GM23248 (cell line): ENCODE results near the gene LEKR1. TPM values are rescaled to one million over a fixed set of nuclear protein-coding genes. Genes with fewer than 3 reads are reported as not detected.
A peak's percentile ranks its signal among the peaks of the same experiment; 100 is the strongest.

Experiments used
- DNase-seq: peaks from one replicate; pipeline ENCODE4 v3.0.0-alpha.2; 2015
- H2AFZ ChIP-seq: fragments of 200-600 bp; sonication (generic); 2 replicates; pipeline ENCODE4 v1.6.1; 2016; ENCODE audit warnings: antibody characterized with exemption
- H3F3A ChIP-seq: fragments of 200-600 bp; sonication (generic); 2 replicates; pipeline ENCODE4 v1.6.1; 2016; ENCODE audit warnings: mild to moderate bottlenecking, antibody characterized with exemption, mixed run types; ENCODE audit not compliant: insufficient read depth
- H3K27ac ChIP-seq: fragments of 200-600 bp; sonication (generic); 2 replicates; pipeline ENCODE4 v1.5.1; 2016; ENCODE audit warnings: mild to moderate bottlenecking
- H3K27me3 ChIP-seq: fragments of 200-600 bp; sonication (generic); replicated peaks from 2 replicates; pipeline ENCODE4 v1.6.1; 2016; ENCODE audit warnings: mild to moderate bottlenecking; ENCODE audit not compliant: insufficient read depth
- H3K36me3 ChIP-seq: fragments of 200-600 bp; sonication (generic); 2 replicates; pipeline ENCODE4 v1.6.1; 2016; ENCODE audit warnings: low read depth, mild to moderate bottlenecking
- H3K4me1 ChIP-seq: fragments of 200-600 bp; sonication (generic); 2 replicates; pipeline ENCODE4 v1.6.1; 2016; ENCODE audit warnings: mild to moderate bottlenecking; ENCODE audit not compliant: insufficient read depth
- H3K4me2 ChIP-seq: fragments of 200-600 bp; sonication (generic); one replicate; pipeline ENCODE4 v1.6.1; 2016; ENCODE audit warnings: mild to moderate bottlenecking; ENCODE audit not compliant: unreplicated experiment
- H3K4me3 ChIP-seq: fragments of 200-600 bp; sonication (generic); 2 replicates; pipeline ENCODE4 v1.5.1; 2016; ENCODE audit warnings: mild to moderate bottlenecking
- H3K79me2 ChIP-seq: fragments of 200-600 bp; sonication (generic); 2 replicates; pipeline ENCODE4 v1.6.1; 2016; ENCODE audit warnings: mild to moderate bottlenecking; ENCODE audit not compliant: insufficient read depth
- H3K9ac ChIP-seq: fragments of 200-600 bp; sonication (generic); 2 replicates; pipeline ENCODE4 v1.6.1; 2016; ENCODE audit warnings: mild to moderate bottlenecking
- H3K9me2 ChIP-seq: fragments of 200-600 bp; sonication (generic); 2 replicates; pipeline ENCODE4 v1.6.1; 2016; ENCODE audit warnings: mixed run types, mild to moderate bottlenecking, moderate library complexity; ENCODE audit not compliant: insufficient read depth
- H3K9me3 ChIP-seq: fragments of 200-600 bp; sonication (generic); one replicate; pipeline ENCODE4 v1.6.1; 2017; ENCODE audit warnings: low read depth
- H4K20me1 ChIP-seq: fragments of 200-600 bp; sonication (generic); 2 replicates; pipeline ENCODE4 v1.6.0; 2016; ENCODE audit not compliant: insufficient read depth
- EZH2 ChIP-seq: fragments of 200-600 bp; sonication (generic); IDR thresholded peaks from 2 replicates; pipeline ENCODE4 v1.6.1; 2018; ENCODE audit warnings: antibody characterized with exemption, mild to moderate bottlenecking; ENCODE audit not compliant: insufficient read depth, poor library complexity, severe bottlenecking
- EZH2phosphoT487 ChIP-seq: fragments of 200-600 bp; sonication (generic); IDR thresholded peaks from 2 replicates; pipeline ENCODE4 v1.6.1; 2018; ENCODE audit warnings: antibody characterized with exemption, moderate library complexity, mild to moderate bottlenecking, low read depth; ENCODE audit not compliant: insufficient read depth
- WGBS, 2 experiments: methylation state at CpG; one replicate each; pipeline ENCODE4 v1.1.6; 2015 to 2017; ENCODE audit warnings: low lambda C conversion rate in 2 of 2, low coverage in 1 of 2; ENCODE audit errors: missing lambda C conversion rate in 2 of 2; 5-methylcytosine and 5-hydroxymethylcytosine counted together
- in situ Hi-C: fragments of 300-500 bp; cut with MboI; formaldehyde crosslinking; loops from 2 replicates; pipeline ENCODE4 v1.15.0; 2020
- polyA plus RNA-seq: library from polyadenylated mRNA; unstranded; fragments of >200 nt; fragmentation: Nextera tagmentation; extraction: Ambion mirVana; gene quantifications from 2 replicates; pipeline ENCODE4 v1.2.1, GENCODE V29; 2016
- total RNA-seq: library from RNA; depleted of rRNA; stranded (reverse); fragments of >200 nt; shearing (Covaris generic); gene quantifications from 2 replicates; pipeline ENCODE4 v1.2.3, GENCODE V29; 2014

The LEKR1 gene
- total and polyA plus RNA-seq, 2 experiments from 2014 or later, result 0.32 to 0.43 TPM

DNA sequence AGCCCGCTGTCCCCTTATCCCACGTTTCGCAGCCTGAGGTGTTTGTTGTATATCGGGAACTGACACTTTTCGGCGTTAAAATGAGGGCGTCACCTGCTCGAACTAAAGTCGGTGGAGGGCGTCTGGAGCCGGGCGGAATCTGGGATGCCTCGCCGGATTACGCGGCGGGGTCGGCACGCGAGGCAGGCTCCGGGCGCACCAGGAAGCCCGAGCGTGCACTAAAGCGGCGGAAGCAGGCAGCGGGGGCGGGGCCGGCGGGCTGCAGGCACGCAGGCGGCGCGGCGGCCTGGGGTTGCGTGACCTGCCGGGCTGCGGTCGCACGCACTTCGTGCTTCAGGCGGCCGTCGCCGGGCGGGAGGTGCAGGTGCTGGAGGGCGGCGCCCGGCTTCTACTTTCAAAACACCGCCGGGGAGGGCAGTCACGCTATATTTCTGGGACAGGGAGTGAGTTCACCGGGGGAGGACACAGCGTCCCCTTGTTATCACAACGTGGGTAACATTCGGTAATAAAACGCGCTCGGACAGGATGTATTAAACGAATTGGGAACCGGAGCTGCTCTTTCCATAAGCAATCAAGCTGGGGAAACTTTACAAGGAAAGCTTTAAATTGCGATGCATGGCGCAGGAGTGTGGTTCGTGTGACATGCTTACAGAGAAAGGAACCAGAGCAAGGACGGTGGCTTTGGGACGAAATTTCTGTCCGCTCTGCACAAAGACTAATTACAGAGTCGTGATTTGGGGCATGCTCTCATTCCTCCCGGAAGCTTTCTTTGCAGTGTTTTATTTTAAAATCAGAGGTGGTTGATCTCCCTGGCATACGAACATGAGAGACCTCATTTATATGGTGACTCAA lies 9.1 kb upstream of the LEKR1 start:
- H4K20me1 ChIP-seq, result no peaks in the 10 kb centered on the region
- H3K9me2 ChIP-seq, result no peaks in the 10 kb centered on the region
- no peaks in the 10 kb centered on the region; the same call in 1 of the 2 replicates for H3K79me2 ChIP-seq
- H3K9me3 ChIP-seq, result no peaks in the 10 kb centered on the region
- WGBS, 2 experiments, result 10% methylated on average over 51 to 58 of the region's 70 CpGs
- no peak for TF ChIP-seq EZH2phosphoT487
- TF ChIP-seq EZH2, result no peak
- in situ Hi-C loops, result no loop called here
- H3K4me2 ChIP-seq, result peak overlapping the region; percentile 72
- H3F3A ChIP-seq, result peaks cover 58% of the 10 kb centered on the region
- H3K4me3 ChIP-seq, result peak overlapping the region; percentile 49
- no peaks in the 10 kb centered on the region for H3K36me3 ChIP-seq
- peaks cover 62% of the 10 kb centered on the region for H3K4me1 ChIP-seq
- peak overlapping the region; percentile 88 for H3K9ac ChIP-seq
- H3K27ac ChIP-seq, result peak overlapping the region; percentile 97
- peak overlapping the region; percentile 59 for H2AFZ ChIP-seq
- H3K27me3 ChIP-seq, result no peaks in the 10 kb centered on the region
- peak; percentile 96 for DNase-seq

DNA sequence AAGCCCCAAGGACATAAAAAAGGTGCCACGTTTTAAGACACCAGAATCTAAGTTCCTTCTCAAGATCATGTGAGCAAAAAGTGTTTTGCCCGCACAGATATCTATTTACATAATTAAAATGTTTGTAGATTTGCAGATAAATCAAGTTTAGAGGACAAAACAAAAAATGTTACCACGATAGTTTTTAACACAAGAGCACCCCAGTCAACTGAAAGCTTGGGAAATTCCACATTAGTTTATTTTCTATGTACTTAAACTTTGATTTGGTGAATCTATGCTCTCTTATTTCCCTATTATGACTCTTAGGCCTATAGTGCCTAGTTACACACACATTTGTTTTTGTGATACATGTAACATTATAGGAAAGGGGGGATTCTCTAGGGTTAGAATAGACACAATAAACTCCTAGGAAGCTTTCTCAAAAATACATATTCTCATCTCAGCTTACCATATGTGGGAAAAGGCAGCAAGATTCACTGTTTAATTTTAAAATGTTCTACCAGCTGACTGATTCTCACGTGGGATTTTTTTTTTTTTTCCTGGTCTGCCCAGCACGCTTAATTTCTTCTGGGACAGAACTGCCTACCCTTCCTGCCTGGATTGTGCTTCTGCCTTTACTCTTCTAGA lies 8.4 kb upstream of the LEKR1 start:
- Histone ChIP-seq H4K20me1 (no peaks in the 10 kb centered on the region), H3K9me3 (no peaks in the 10 kb centered on the region), H3F3A (peaks cover 52% of the 10 kb centered on the region), H3K36me3 (no peaks in the 10 kb centered on the region), H3K4me2 (peak overlapping the region; percentile 72), H3K79me2 (no peaks in the 10 kb centered on the region; the same call in 1 of the 2 replicates), H3K4me3 (peak overlapping the region; percentile 49), H3K27ac (peak overlapping the region; percentile 97), H2AFZ (peak overlapping the region; percentile 59), H3K9ac (peak overlapping the region; percentile 88), H3K27me3 (no peaks in the 10 kb centered on the region), H3K4me1 (peaks cover 55% of the 10 kb centered on the region), H3K9me2 (no peaks in the 10 kb centered on the region)
- 60 to 61% methylated on average over 5 of the region's 5 CpGs for WGBS, 2 experiments
- DNase-seq, result peak; percentile 56
- no peak for TF ChIP-seq EZH2
- TF ChIP-seq EZH2phosphoT487, result no peak
- in situ Hi-C loops, result no loop called here

DNA sequence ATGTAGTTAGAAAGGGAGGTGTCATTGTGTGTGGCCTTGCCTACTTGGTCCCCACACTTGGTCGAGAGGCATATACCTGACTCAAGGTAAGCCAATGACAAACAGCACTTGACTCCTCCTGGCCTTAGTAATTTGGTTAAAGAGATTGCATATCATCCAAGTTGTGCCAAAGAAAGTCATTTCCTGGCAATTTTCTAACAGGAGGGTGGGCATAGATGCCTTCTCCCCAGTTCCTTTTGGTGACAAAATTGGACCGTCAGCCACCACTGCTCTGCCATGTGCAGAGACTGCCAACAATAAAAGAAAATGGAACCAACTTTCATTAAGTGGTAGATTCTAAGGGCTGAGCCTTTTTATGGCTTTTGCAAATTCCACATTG lies 7.9 kb upstream of the LEKR1 start:
- Histone ChIP-seq H3K4me3 (peak overlapping the region; percentile 49; the same call in 1 of the 2 replicates), H3K9ac (peak overlapping the region; percentile 88), H3K4me2 (peak overlapping the region; percentile 72), H3K4me1 (peaks cover 50% of the 10 kb centered on the region), H4K20me1 (no peaks in the 10 kb centered on the region), H3K79me2 (no peaks in the 10 kb centered on the region; the same call in 1 of the 2 replicates), H3K9me2 (no peaks in the 10 kb centered on the region), H3K36me3 (no peaks in the 10 kb centered on the region), H3K9me3 (no peaks in the 10 kb centered on the region), H3F3A (peaks cover 47% of the 10 kb centered on the region), H3K27me3 (no peaks in the 10 kb centered on the region), H2AFZ (no peak overlapping the region), H3K27ac (peak overlapping the region; percentile 97)
- no peak for TF ChIP-seq EZH2phosphoT487
- TF ChIP-seq EZH2, result no peak
- 93 to 94% methylated on average over 2 of the region's 2 CpGs for WGBS, 2 experiments
- DNase-seq, result peak; percentile 37
- in situ Hi-C loops, result no loop called here

DNA sequence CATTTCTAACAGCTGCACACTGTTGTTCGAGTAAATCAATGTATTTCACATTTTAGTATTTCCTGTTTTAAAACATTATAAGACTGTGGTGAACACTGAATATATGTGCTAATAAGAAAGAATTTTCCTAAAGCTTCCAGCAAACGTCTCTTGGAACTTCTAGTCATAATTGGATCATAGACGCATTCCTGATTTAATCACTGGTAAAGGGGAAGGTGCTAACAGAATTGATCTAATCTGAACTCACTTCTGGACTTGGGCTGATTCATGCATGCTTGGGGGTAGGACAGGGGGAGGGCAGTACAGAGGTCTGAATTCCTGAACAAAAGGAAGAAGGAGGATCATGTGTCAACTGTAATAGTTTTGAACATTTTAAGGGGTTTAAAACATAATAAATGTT lies 7.3 kb upstream of the LEKR1 start:
- peak overlapping the region; percentile 97 for H3K27ac ChIP-seq
- TF ChIP-seq EZH2, result no peak
- 0 out of 2 replicates have a peak, but pooled peaks have one; percentile 56 for TF ChIP-seq EZH2phosphoT487
- peak; percentile 88 for DNase-seq
- no peaks in the 10 kb centered on the region for H4K20me1 ChIP-seq
- peak overlapping the region; percentile 88 for H3K9ac ChIP-seq
- no peaks in the 10 kb centered on the region; the same call in 1 of the 2 replicates for H3K79me2 ChIP-seq
- H3K4me3 ChIP-seq, result peak overlapping the region; percentile 20
- H3K27me3 ChIP-seq, result no peaks in the 10 kb centered on the region
- H3F3A ChIP-seq, result peaks cover 43% of the 10 kb centered on the region
- H3K4me2 ChIP-seq, result peak overlapping the region; percentile 72
- H3K36me3 ChIP-seq, result no peaks in the 10 kb centered on the region
- in situ Hi-C loops, result no loop called here
- H3K9me3 ChIP-seq, result no peaks in the 10 kb centered on the region
- peaks cover 46% of the 10 kb centered on the region for H3K4me1 ChIP-seq
- no peaks in the 10 kb centered on the region for H3K9me2 ChIP-seq
- no peak overlapping the region for H2AFZ ChIP-seq
- WGBS, 2 experiments, result 2% methylated on average over 3 of the region's 3 CpGs
